Keratinocyte (primary cell): ENCODE data around the gene ENPP1.

Experiments
- CTCF ChIP-seq, 3 experiments: IDR thresholded peaks in 1 of 3; conservative IDR thresholded peaks in 1 of 3; optimal IDR thresholded peaks in 1 of 3; 2 replicates in 2 of 3; 3 replicates in 1 of 3; pipeline versions ENCODE3 to v1.5.1; 2011; ENCODE audit warnings: low read length in 3 of 3, mild to moderate bottlenecking in 3 of 3, moderate library complexity in 2 of 3, control low read depth in 1 of 3, inconsistent platforms in 1 of 3; ENCODE audit not compliant: insufficient read depth in 2 of 3; ENCODE audit errors: extremely low read depth in 1 of 3
- EZH2 ChIP-seq: IDR thresholded peaks from one replicate; pipeline ENCODE4 v1.6.1; 2012; ENCODE audit warnings: inconsistent platforms, mild to moderate bottlenecking, low read length, moderate library complexity

GRCh38 chr6:131839388-131839787 lies 31.6 kb downstream of the ENPP1 start:
- TF ChIP-seq CTCF (optimal IDR thresholded peaks at IDR 0.05 in 1 of 3, IDR thresholded peaks at IDR 0.05 in 1 of 3, conservative IDR thresholded peaks at IDR 0.05 in 1 of 3; ENCODE audit: extremely low read depth in 1 of 3, insufficient read depth in 2 of 3, low read length in 3 of 3) = no peak
- TF ChIP-seq EZH2 = no peak
